Stimulated activated CD4-positive, alpha-beta T cell treated with anti-CD3 and anti-CD28 coated beads, TNF-alpha, amount 100 ng/mL, for 48 hours (primary cell): Measurements from ENCODE around the gene AGR3.
"Not testable (repeated sequence)": the region's sequence is repeated elsewhere in the genome, so short reads cannot be mapped to it uniquely, and the experiment has no call there.

Experiments used
- DNase-seq, 3 donors: peaks; one replicate each; pipeline ENCODE4 v3.0.0-alpha.2; 2020; ENCODE audit warnings: low read depth in 3 of 3

The AGR3 gene

GRCh38 chr7:16891874-16892643 lies 10.3 kb upstream of the AGR3 start:
- no peak for DNase-seq

- no peak for DNase-seq
These were observed 9.6 kb upstream of the AGR3 start for GRCh38 chr7:16891338-16891737.

GRCh38 chr7:16889851-16890415 lies 8.2 kb upstream of the AGR3 start:
- no peak for DNase-seq

DNA sequence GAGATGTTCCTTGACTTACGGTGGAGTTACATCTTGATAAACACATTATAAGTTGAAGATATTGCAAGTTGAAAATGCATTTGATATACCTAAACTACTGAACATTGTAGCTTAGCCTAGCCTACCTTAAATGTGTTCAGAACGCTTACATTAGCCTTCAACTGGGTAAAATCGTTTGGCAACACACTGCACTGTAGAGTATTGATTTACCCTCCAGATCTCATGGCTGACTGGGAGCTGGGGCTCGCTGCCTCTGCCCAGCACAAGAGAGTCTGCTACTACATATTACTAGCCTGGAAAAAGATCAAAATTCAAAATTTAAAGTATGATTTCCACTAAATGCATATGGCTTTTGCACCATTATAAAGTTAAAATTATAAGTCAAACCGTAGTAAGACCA lies 7.5 kb upstream of the AGR3 start:
- DNase-seq = no peak

- no peak for DNase-seq
These were observed 2.1 kb upstream of the AGR3 start for GRCh38 chr7:16883918-16884317.

DNA sequence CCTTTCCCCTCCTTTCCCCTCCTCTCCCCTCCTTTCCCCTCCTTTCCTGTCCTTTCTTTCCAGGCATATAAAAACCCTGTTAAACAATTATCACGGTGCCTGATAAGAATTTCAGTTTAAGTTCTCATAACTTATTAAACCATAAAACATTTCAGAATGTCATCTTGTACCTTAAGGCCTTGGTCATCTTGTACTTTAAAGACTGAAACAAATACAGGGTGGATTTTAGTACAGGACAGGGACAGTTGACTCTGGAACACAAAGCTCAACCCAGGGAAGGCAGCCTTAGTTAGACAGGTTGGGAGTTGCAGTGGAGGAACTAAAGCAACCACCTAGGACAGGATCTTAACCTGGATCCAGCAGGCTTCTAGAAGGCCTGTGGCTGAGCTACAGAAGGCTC lies 1.2 kb downstream of the AGR3 start:
- DNase-seq = no peak

- no peak for DNase-seq
These were observed 2.6 kb downstream of the AGR3 start for GRCh38 chr7:16879181-16879580.

DNA sequence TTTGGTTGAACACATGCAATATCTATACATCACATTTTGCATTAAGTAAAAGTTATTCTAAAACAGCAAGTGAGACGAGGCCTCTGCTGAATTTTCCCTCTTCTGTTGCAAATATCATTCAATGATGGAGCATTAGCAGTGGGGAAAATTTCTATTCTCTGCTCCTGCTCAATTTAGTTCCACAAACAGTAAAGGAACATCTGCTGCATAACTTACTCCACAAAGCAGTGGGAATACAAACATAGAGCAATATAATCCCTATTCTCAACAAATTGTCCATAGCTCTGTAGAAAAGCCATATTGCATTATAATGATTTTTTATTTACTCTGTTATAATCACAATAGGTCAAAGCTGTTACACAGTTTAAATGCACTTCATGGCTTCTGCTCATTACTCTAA lies 5.9 kb downstream of the AGR3 start:
- DNase-seq = no peak

DNA sequence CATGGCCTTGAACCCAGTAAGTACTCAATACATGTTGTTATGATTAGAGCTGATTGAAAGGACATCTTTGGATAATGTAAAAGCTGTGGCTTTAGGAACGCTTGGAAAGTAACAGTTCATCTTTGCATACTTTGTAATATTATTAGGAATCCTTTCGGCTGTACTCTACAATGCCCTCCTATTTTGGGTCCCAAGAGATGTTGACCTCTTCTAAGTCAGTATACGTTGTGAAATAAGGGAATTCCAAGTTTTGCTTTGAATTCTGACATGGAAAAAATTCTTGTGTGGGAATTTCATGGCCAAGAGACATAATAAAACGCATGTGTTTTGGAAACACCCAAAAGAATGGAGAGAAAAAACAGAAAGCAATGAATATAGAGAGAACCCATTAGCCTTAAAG lies 7.7 kb downstream of the AGR3 start:
- DNase-seq = no peak

- no peak for DNase-seq
These were observed 14.5 kb downstream of the AGR3 start for GRCh38 chr7:16867328-16867727.

- DNase-seq = not testable (repeated sequence)
These were observed 28.6 kb downstream of the AGR3 start for GRCh38 chr7:16853189-16853588.

DNA sequence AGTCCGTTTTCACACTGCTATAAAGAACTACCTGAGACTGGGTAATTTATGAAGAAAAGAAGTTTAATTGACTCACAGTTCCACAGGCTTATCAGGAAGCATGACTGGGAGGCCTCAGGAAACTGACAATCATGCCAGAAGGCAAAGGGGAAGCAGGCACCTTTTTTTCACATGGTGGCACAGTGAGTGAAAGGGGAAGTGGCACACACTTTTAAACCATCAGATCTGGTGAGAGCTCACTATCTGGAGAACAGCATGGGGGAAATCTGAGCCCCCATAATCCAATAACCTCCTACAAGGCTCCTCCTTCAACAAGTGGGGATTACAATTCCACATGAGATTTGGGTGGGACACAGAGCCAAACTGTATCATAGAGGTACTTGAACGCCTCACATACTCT lies 30.0 kb downstream of the AGR3 start:
- DNase-seq = no peak

GRCh38 chr7:16850614-16851466 lies 30.9 kb downstream of the AGR3 start:
- no peak for DNase-seq

- DNase-seq = no peak
These were observed 32.3 kb downstream of the AGR3 start for GRCh38 chr7:16849296-16850148.

GRCh38 chr7:16847381-16847860 lies 34.4 kb downstream of the AGR3 start:
- no peak for DNase-seq

DNA sequence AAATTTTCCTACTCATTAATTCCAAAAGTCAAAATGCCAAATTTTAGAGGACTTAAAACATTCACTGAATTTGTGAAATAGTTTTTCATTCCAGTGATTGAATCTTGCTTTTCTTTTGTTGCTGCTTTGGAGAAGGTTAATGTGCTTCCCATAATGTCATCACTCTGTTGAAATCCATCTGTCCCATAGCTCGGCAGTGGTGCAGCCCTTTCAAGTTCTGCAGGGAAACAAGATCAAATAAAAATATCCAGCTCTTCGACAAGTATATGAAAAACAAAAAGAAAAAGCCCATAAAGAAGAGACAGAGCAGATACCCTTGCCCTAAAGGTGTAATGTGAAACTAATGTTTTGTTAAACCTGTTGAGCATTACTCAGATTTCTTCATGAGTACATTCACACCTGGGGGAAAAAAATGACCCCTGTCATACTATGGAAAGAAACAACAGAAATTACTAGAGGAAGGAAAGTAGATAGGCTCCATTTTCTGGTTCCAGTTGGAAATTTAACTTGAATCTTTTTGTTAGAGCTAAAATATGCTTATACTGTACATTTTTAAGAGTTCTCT lies 35.1 kb downstream of the AGR3 start:
- no peak for DNase-seq

- DNase-seq = no peak
These were observed 36.0 kb downstream of the AGR3 start for GRCh38 chr7:16845746-16846145.

DNA sequence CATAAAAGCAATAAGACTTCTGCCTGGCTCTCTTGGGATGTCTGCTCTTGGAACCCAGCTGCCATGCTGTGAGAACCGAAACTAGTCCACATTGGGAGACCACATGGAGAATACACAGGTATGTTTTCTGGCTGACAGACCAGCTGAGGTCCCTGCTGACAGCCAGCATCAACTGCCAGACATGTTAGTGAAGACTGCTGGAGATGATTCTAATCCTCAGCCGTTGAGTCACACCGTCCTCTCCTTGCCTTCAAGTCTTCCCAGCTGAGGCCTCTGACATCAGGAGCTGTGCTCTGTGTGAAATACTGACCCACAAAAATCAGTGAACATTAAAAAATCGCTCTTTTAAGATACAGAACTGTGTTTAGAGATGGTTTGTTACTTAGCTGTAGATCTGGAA lies 40.1 kb downstream of the AGR3 start:
- no peak for DNase-seq

DNA sequence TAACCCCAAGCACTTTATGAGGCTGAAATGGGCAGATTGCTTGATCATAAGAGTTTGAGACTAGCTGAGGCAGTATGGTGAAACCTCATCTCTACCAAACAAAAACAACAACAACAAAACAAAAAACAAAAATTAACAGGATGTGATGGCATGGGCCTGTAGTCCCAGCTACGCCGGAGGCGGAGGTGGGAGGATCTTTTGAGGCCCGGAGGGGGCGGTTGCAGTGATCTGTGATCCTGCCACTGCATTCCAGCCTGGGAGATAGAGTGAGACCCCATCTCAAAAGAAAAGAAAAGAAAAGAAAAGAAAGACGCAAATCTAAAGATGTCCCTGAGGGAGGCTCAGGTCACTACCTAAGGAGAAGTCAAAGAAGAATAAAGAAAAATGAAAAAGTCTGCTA lies 41.7 kb downstream of the AGR3 start:
- DNase-seq = no peak

DNA sequence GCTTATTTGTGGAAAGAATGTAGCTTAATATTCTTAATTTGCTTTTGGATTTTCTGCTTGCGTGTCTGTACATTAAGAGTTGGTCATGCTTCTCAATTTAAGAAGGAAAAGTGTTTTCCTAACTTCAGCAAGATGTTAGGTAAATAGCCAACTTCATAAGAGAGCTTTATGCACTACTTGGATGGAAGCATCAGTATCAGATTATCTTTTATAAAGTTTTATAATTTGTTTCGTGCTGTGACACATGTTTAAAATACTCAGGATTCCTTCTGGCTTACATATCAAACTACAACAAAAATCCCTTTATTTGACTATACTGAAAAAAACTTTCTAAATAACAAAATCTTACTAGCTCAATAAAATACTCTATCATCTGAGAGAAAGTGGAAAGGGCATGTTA lies 42.1 kb downstream of the AGR3 start:
- DNase-seq = no peak

- DNase-seq = no peak
These were observed 42.9 kb downstream of the AGR3 start for GRCh38 chr7:16838891-16839290.
